HG02840 (cell line): ENCODE measurements around the gene EBPL.
"Not testable (repeated sequence)": the region's sequence is repeated elsewhere in the genome, so short reads cannot be mapped to it uniquely, and the experiment has no call there.

Experiments used
- ATAC-seq: cut with Tn5 transposase; IDR thresholded peaks from one replicate; pipeline ENCODE4 v1.9.1; 2021; ENCODE audit warnings: mild to moderate bottlenecking, moderate library complexity, moderate number of reproducible peaks; ENCODE audit not compliant: unreplicated experiment, low FRiP score

EBPL gene

GRCh38 chr13:49638030-49638743 lies 53.1 kb downstream of the EBPL start:
- no peak for ATAC-seq

GRCh38 chr13:49636705-49637104 lies 54.6 kb downstream of the EBPL start:
- no peak for ATAC-seq

GRCh38 chr13:49635599-49636433 lies 55.5 kb downstream of the EBPL start:
- no peak for ATAC-seq

- ATAC-seq = no peak
Measured at GRCh38 chr13:49633710-49634109, 57.6 kb downstream of the EBPL start.

GRCh38 chr13:49632156-49632555 lies 59.1 kb downstream of the EBPL start:
- ATAC-seq = no peak

GRCh38 chr13:49630580-49630979 lies 60.7 kb downstream of the EBPL start:
- ATAC-seq = no peak

- no peak for ATAC-seq
Measured at GRCh38 chr13:49629947-49630346, 61.3 kb downstream of the EBPL start.

- no peak for ATAC-seq
Measured at GRCh38 chr13:49629196-49629938, 61.9 kb downstream of the EBPL start.

- ATAC-seq = peak; percentile 86
Measured at GRCh38 chr13:49627831-49628652, 63.2 kb downstream of the EBPL start, which contains the start of gene ARL11. Gene ARL11, plus strand, starts transcription at chr13:49628507. Its CDS starts 1,941 bp downstream, at chr13:49630448.

GRCh38 chr13:49625392-49626079 lies 65.8 kb downstream of the EBPL start:
- ATAC-seq = no peak

GRCh38 chr13:49624229-49624628 lies 67.1 kb downstream of the EBPL start:
- no peak for ATAC-seq

- ATAC-seq = no peak
Measured at GRCh38 chr13:49622174-49622946, 68.9 kb downstream of the EBPL start.

GRCh38 chr13:49620170-49620621 lies 71.1 kb downstream of the EBPL start:
- peak; percentile 69 for ATAC-seq

GRCh38 chr13:49616676-49617065 lies 74.6 kb downstream of the EBPL start:
- ATAC-seq = no peak

- no peak for ATAC-seq
Measured at GRCh38 chr13:49615836-49616675, 75.2 kb downstream of the EBPL start.

- ATAC-seq = not testable (repeated sequence)
Measured at GRCh38 chr13:49612042-49612441, 79.2 kb downstream of the EBPL start.
